MM.1S (cell line): ENCODE data around the gene POLR3GL.

Source experiments
- DNase-seq: peaks from one replicate; pipeline ENCODE4 v3.0.0-alpha.2; 2015
- H2AFZ ChIP-seq: fragments of 300-600 bp; sonication (generic); 2 replicates; pipeline ENCODE4 v1.6.0; 2016; ENCODE audit warnings: antibody characterized with exemption, low read length
- H3F3A ChIP-seq: fragments of 300-600 bp; sonication (generic); 2 replicates; pipeline ENCODE4 v1.6.1; 2016; ENCODE audit warnings: mild to moderate bottlenecking, antibody characterized with exemption, low read length, moderate library complexity, mixed read lengths; ENCODE audit not compliant: insufficient read depth
- H3K27ac ChIP-seq: fragments of 300-600 bp; sonication (generic); 2 replicates; pipeline ENCODE4 v1.5.1; 2016; ENCODE audit warnings: mild to moderate bottlenecking, low read length
- H3K27me3 ChIP-seq: fragments of 300-600 bp; sonication (generic); replicated peaks from 2 replicates; pipeline ENCODE4 v1.6.0; 2016; ENCODE audit warnings: low read length; ENCODE audit not compliant: insufficient read depth
- H3K36me3 ChIP-seq: fragments of 300-600 bp; sonication (generic); replicated peaks from 2 replicates; pipeline ENCODE4 v1.6.1; 2016; ENCODE audit warnings: mild to moderate bottlenecking, low read length, mixed read lengths; ENCODE audit not compliant: insufficient read depth
- H3K4me1 ChIP-seq: fragments of 300-600 bp; sonication (generic); 2 replicates; pipeline ENCODE4 v1.6.1; 2016; ENCODE audit warnings: low read length, mixed read lengths
- H3K4me2 ChIP-seq: fragments of 300-600 bp; sonication (generic); 2 replicates; pipeline ENCODE4 v1.6.0; 2016; ENCODE audit warnings: low read depth, low read length
- H3K4me3 ChIP-seq: fragments of 300-600 bp; sonication (generic); 2 replicates; pipeline ENCODE4 v1.5.1; 2016; ENCODE audit warnings: low read length, mixed read lengths
- H3K79me2 ChIP-seq: fragments of 300-600 bp; sonication (generic); 2 replicates; pipeline ENCODE4 v1.6.1; 2016; ENCODE audit warnings: mixed run types, low read length, mixed read lengths
- H3K9ac ChIP-seq: fragments of 300-600 bp; sonication (generic); 2 replicates; pipeline ENCODE4 v1.6.1; 2016; ENCODE audit warnings: low read length, mixed read lengths
- H3K9me2 ChIP-seq: fragments of 300-600 bp; sonication (generic); replicated peaks from 2 replicates; pipeline ENCODE4 v1.6.1; 2016; ENCODE audit warnings: mild to moderate bottlenecking, low read length, mixed read lengths; ENCODE audit not compliant: insufficient read depth
- H3K9me3 ChIP-seq: fragments of 300-600 bp; sonication (generic); replicated peaks from 2 replicates; pipeline ENCODE4 v1.6.1; 2016; ENCODE audit warnings: mild to moderate bottlenecking, low read length, mixed read lengths; ENCODE audit not compliant: insufficient read depth
- H4K20me1 ChIP-seq: fragments of 300-600 bp; sonication (generic); 2 replicates; pipeline ENCODE4 v1.6.1; 2016; ENCODE audit warnings: mild to moderate bottlenecking, low read length, moderate library complexity, mixed read lengths; ENCODE audit not compliant: insufficient read depth
- CTCF ChIP-seq: fragments of 300-600 bp; sonication (generic); IDR thresholded peaks from 2 replicates; pipeline ENCODE4 v1.5.1; 2016; ENCODE audit warnings: antibody characterized with exemption, low read length, mixed read lengths
- EZH2 ChIP-seq: fragments of 300-600 bp; sonication (generic); optimal IDR thresholded peaks from 2 replicates; pipeline ENCODE3; 2017; ENCODE audit warnings: low read depth, mild to moderate bottlenecking, antibody characterized with exemption, low read length, mixed read lengths
- EZH2phosphoT487 ChIP-seq: fragments of 300-600 bp; sonication (generic); IDR thresholded peaks from 2 replicates; pipeline ENCODE4 v1.6.1; 2018; ENCODE audit warnings: antibody characterized with exemption, low read length

POLR3GL gene

GRCh38 chr1:145992502-145992936 lies 28.0 kb downstream of the POLR3GL start:
- Histone ChIP-seq H4K20me1 (peaks cover 18% of the 10 kb centered on the region; the same call in 1 of the 2 replicates), H3K36me3 (peaks cover 26% of the 10 kb centered on the region), H2AFZ (no peak overlapping the region), H3K79me2 (peaks cover 42% of the 10 kb centered on the region), H3K9ac (no peak overlapping the region), H3K9me2 (no peaks in the 10 kb centered on the region), H3K4me3 (no peak overlapping the region), H3K9me3 (no peaks in the 10 kb centered on the region), H3K27ac (peak overlapping the region; percentile 11; the same call in 1 of the 2 replicates), H3K4me2 (peak overlapping the region; percentile 89; the same call in 1 of the 2 replicates), H3F3A (peaks cover 72% of the 10 kb centered on the region), H3K27me3 (no peaks in the 10 kb centered on the region), H3K4me1 (peaks cover 23% of the 10 kb centered on the region)
- DNase-seq, result peak; percentile 49
- TF ChIP-seq CTCF (no peak), EZH2phosphoT487 (no peak), EZH2 (no peak)

GRCh38 chr1:145992958-145993617 lies 28.6 kb downstream of the POLR3GL start:
- Histone ChIP-seq H4K20me1 (peaks cover 18% of the 10 kb centered on the region; the same call in 1 of the 2 replicates), H3K36me3 (peaks cover 26% of the 10 kb centered on the region), H3K9ac (no peak overlapping the region), H3K4me3 (peak overlapping the region; percentile 85), H3K4me2 (peak overlapping the region; percentile 89), H3K79me2 (peaks cover 42% of the 10 kb centered on the region), H3K9me3 (no peaks in the 10 kb centered on the region), H3K9me2 (no peaks in the 10 kb centered on the region), H2AFZ (no peak overlapping the region), H3K27me3 (no peaks in the 10 kb centered on the region), H3F3A (peaks cover 78% of the 10 kb centered on the region), H3K4me1 (peaks cover 29% of the 10 kb centered on the region), H3K27ac (peak overlapping the region; percentile 11; the same call in 1 of the 2 replicates)
- peak; percentile 5 for DNase-seq
- no peak for TF ChIP-seq EZH2
- no peak for TF ChIP-seq EZH2phosphoT487
- TF ChIP-seq CTCF, result no peak

- Histone ChIP-seq H3F3A (peaks cover 85% of the 10 kb centered on the region), H3K9me2 (no peaks in the 10 kb centered on the region), H2AFZ (no peak overlapping the region), H3K4me3 (peak overlapping the region; percentile 85), H3K9ac (peak overlapping the region; percentile 79; the same call in 1 of the 2 replicates), H3K27me3 (no peaks in the 10 kb centered on the region), H3K4me2 (peak overlapping the region; percentile 89), H3K79me2 (peaks cover 49% of the 10 kb centered on the region), H4K20me1 (peaks cover 18% of the 10 kb centered on the region; the same call in 1 of the 2 replicates), H3K9me3 (no peaks in the 10 kb centered on the region), H3K36me3 (peaks cover 26% of the 10 kb centered on the region), H3K27ac (no peak overlapping the region; the same call in 1 of the 2 replicates), H3K4me1 (peaks cover 36% of the 10 kb centered on the region)
- DNase-seq, result peak; percentile 6
- no peak for TF ChIP-seq EZH2
- no peak for TF ChIP-seq EZH2phosphoT487
- no peak for TF ChIP-seq CTCF
Observed at GRCh38 chr1:145993618-145994390, 29.3 kb downstream of the POLR3GL start.
